Activated T-cell treated with anti-CD3 and anti-CD28 coated beads for 4 hours (primary cell): ENCODE data around the gene VPS8.
"Not testable (repeated sequence)": the region's sequence is repeated elsewhere in the genome, so short reads cannot be mapped to it uniquely, and the experiment has no call there.

Experiments
- DNase-seq: peaks from one replicate; pipeline ENCODE4 v3.0.0-alpha.2; 2020

Gene VPS8

GRCh38 chr3:184927796-184928315 is 115.9 kb downstream of the VPS8 start:
- DNase-seq = no peak

- no peak for DNase-seq
These were observed 120.8 kb downstream of the VPS8 start for GRCh38 chr3:184932777-184933176.

DNA sequence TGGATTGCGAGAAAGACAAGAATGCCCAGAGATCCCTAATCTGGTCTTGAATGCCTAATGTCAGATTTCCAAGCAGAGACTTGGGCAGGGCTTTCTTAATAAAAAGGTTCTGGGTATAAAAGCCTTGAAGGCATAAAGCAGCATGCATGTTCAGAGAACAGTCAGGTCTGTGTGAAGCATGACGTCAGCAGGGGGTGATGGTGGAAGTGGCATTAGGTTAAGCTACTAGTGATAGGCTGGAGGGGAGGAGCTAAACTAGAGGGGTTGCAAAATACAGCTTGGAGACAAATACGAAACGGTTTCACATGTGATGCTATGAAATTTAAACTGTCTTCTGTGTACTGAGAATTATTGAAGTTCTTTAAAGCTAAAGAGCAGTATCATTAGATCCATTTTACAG is 125.6 kb downstream of the VPS8 start:
- no peak for DNase-seq

GRCh38 chr3:184941408-184941807 is 129.4 kb downstream of the VPS8 start:
- no peak for DNase-seq

DNA sequence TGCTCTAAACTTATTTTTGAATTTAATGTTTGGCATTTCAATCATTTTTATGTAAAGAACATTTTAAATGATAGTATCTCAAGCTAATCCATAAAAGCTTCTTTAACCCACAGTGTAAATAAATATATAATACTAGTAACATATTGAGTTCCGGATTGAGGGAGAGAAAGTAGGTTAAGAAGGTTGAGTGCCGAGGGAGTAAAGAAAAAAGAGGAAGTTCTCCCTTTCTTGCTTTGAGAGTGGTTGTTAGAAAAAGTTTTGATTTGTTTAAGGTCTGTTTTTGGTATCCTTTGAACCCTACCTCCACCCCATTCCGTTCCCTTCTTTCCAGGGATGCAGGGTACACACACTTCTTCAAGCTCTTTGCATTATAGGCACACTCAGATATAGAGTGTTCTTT is 130.8 kb downstream of the VPS8 start:
- DNase-seq = no peak

GRCh38 chr3:184944241-184944640 is 132.3 kb downstream of the VPS8 start:
- DNase-seq = no peak

- no peak for DNase-seq
These were observed 134.1 kb downstream of the VPS8 start for GRCh38 chr3:184945886-184946625.

GRCh38 chr3:184946917-184947316 is 135.0 kb downstream of the VPS8 start:
- DNase-seq = no peak

GRCh38 chr3:184949251-184949965 is 137.4 kb downstream of the VPS8 start:
- no peak for DNase-seq

DNA sequence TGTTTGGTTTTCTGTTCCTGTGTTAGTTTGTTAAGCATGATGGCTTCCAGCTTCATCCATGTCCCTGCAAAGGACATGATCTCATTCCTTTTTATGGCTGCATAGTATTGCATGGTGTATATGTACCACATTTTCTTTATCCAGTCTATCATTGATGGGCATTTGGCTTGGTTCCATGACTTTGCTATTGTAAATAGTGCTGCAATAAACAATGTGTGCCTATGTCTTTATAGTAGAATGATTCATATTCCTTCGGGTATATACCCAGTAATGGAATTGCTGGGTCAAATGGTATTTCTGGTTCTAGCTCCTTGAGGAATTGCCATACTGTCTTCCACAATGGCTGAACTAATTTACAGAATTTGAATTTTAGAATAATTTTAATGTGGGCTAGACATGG is 138.8 kb downstream of the VPS8 start:
- not testable (repeated sequence) for DNase-seq

DNA sequence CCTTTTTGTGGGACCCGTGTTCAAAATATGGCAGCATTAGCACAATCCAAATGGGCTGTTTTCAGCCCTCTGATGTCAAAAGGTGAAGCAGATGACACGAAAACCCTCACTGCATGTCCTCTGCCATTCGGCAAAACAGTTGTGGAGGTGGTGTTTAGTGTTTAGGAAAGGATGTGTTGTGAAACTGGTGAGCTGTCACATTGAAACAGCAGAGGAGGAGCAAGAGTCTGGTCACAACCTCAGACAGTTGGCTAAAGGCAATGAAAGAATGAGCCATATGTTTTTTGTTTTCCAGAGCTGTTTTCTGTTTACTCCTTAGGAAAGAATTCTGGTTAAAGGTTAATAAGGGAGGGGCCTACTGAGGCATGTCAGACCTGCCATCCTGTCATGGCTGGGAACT is 140.7 kb downstream of the VPS8 start:
- DNase-seq = no peak

DNA sequence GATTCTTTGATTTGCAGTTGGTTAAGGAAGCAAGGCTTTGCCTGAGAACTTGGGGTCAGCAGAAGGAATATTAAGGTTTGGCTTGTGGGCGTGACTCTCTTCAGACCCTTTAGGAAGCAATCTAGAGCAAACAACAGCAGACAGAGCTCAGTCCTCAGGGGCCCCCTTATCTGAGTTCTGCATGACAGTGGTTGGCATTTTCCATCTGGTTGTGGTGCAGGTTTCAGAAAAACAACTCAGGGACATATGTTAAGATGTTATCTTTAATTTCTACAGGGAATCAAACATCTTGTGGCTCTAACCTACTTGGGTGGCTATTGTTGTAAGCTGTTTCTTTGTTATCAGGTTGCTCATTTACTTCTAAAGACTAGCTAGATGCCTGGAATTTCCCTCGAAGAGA is 141.4 kb downstream of the VPS8 start:
- DNase-seq = no peak

DNA sequence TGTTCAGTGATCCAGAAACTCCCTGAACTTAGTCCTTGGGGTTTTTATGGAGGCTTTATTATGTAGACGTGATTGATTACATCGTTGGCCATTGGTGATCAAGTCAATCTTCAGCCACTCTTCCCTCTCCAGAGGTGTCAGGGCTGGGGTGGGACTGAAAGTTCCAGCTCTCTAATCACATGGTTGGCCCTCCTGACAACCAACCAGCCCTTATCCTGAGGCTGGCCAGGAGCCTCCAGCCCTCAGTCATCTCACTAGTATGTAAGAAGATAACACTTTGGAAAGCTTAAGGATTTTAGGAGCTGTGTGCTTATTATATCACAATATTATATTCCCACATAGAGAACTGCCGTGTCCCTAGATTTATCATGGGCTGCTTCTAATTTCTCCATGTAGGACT is 142.3 kb downstream of the VPS8 start:
- DNase-seq = no peak

GRCh38 chr3:184954851-184955250 is 142.9 kb downstream of the VPS8 start:
- not testable (repeated sequence) for DNase-seq

DNA sequence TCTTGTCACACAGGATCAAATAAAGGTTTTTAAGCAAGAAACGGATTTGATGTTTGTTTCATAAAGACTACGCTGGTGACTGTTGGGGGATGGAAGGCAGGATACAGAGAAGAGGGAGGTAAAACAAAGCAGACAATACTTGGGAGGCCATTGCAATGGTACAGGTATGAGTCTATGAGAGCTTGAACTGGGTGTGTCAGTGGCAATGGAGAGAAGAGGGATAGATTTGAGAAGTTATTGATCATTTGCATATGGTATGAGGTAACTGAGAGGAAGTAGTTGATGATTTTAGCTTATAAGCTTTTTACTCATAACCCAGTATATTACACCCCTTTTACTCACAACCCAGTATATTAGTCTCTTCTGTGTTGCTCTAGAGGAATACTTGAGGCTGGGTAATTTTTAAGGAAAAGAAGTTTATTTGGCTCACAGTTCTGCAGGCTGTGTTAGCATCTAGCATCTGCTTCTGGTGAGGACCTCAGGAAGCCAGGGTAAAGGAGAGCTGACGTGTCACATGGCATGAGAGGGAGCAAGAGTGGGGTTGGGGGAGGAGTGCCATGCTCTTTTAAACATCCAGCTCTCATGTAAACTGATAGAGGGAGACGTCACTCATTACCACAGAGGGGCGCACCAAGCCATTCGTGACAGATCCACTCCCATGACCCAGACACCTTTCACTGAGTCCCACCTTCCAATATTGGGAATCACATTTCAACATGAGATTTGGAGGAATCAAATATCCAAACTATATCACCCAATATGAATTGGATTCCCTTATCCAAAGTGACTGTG is 153.9 kb downstream of the VPS8 start:
- no peak for DNase-seq

DNA sequence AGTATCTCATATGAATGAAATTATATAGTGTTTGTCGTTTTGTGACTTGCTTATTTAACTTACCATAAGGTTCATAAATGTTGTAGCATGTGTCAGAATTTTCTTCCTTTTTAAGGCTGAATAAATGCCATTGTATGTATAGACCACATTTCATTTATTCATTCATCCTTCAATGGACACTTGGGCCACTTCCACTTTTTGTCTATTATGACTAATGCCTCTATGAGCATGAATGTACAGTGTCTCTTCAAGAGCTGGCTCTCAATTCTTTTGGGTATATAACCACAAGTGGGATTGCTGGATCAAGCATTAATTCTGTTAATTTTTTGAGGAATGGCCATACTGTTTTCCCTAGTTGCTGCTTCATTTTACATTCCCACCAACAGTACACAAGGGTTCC is 156.1 kb downstream of the VPS8 start:
- no peak for DNase-seq

DNA sequence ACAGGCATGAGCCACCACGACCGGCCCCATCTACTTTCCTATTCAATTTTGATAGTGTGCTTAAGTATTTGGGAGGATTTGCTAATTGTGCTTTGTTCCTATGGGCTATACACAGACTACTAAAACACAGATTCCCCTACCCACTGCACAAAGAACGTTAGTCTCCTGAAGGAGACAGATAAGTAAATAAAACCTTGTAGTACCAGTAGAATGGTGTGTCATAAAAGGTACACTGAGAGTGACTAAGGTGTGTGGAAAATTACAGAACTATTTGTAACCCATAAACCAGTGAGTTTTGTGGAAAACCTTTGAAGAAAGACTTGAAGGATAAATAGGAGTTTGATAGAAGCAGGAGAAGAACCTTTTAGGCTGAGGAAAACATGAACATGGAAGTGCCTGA is 158.2 kb downstream of the VPS8 start:
- no peak for DNase-seq

GRCh38 chr3:184977796-184978195 is 165.8 kb downstream of the VPS8 start:
- no peak for DNase-seq

- DNase-seq = no peak
These were observed 169.1 kb downstream of the VPS8 start for GRCh38 chr3:184981071-184981470.

DNA sequence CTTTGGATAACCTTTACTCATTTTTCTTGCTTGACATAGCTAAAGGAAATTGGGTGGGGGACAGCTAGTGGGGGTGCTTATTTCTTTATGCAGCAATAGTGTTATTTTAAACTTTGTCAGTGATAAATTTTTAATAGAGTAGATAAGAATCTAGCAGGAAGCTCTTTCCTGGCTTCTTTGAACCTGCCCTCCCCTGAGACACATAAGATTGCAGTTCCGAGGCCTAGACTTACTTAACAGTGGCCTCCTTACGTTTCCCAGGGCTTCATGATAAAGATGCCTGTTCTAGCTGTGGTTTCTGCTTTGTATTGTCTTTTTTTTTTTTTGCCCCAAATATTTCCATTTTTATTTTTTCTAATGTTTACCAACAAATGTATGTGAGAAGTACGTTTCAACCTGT is 170.1 kb downstream of the VPS8 start:
- DNase-seq = no peak

DNA sequence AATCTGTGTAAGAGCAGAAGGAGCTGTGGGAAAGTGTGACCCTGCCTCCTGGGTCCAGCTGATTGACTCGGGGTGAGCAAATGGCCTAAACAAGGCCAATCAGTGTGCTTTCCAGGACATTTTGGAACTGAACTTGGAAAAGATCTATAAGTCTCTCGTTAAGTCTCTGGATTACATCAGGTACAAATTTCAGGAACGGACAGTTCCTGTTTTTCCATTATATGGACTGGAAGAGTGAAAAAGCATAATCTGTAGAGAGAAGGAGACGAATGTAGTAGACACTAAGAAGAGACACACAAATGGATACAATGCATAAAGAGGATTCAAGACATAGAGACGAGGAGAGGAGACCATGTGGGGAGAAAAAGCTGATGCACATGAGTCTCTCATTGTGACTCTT is 173.6 kb downstream of the VPS8 start:
- DNase-seq = no peak

- DNase-seq = no peak
These were observed 174.5 kb downstream of the VPS8 start for GRCh38 chr3:184986366-184986889.

DNA sequence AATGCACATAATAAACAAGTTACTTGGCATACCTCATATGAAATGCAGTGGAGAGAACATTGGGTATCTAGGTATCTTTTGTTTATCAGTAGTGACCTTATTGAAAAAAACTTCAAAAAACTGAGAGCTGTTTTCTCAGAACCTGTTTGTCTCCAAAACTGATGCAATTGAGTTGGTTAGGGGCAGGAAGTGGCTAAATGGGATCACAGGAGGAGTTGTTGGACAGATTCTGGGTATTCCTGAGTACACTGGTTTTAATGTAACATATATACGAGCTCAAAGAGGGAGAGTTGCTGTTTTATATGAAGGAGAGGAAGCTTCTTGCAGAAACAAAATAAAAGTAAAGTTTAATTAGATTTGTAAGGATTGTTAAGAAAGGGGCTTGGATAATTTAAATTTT is 181.4 kb downstream of the VPS8 start:
- no peak for DNase-seq
